Putamen (tissue), 1 donor: ENCODE results near the gene PTPRT.

ENCODE experiments used
- DNase-seq: peaks from one replicate; pipeline ENCODE4 v3.0.0-alpha.2; 2016; ENCODE audit warnings: low spot score

The PTPRT gene

GRCh38 chr20:42376131-42376530, 813.6 kb downstream of the PTPRT start:
- no peak for DNase-seq

- DNase-seq, result no peak
Observed at GRCh38 chr20:42373049-42373448, 816.7 kb downstream of the PTPRT start.

- DNase-seq, result no peak
Observed at GRCh38 chr20:42370075-42370474, 819.6 kb downstream of the PTPRT start.

- DNase-seq, result no peak
Observed at GRCh38 chr20:42368910-42369309, 820.8 kb downstream of the PTPRT start.

- no peak for DNase-seq
Observed at GRCh38 chr20:42366626-42367025, 823.1 kb downstream of the PTPRT start.

- no peak for DNase-seq
Observed at GRCh38 chr20:42364446-42364845, 825.3 kb downstream of the PTPRT start.

- no peak for DNase-seq
Observed at GRCh38 chr20:42361402-42361970, 828.2 kb downstream of the PTPRT start.

GRCh38 chr20:42360621-42361020, 829.1 kb downstream of the PTPRT start:
- DNase-seq, result no peak

- no peak for DNase-seq
Observed at GRCh38 chr20:42359617-42360016, 830.1 kb downstream of the PTPRT start.

- DNase-seq, result no peak
Observed at GRCh38 chr20:42352096-42352495, 837.6 kb downstream of the PTPRT start.

- DNase-seq, result no peak
Observed at GRCh38 chr20:42350521-42350920, 839.2 kb downstream of the PTPRT start.

GRCh38 chr20:42346189-42347170, 843.2 kb downstream of the PTPRT start:
- DNase-seq, result no peak

GRCh38 chr20:42341654-42342053, 848.1 kb downstream of the PTPRT start:
- no peak for DNase-seq

- no peak for DNase-seq
Observed at GRCh38 chr20:42340368-42340767, 849.3 kb downstream of the PTPRT start.

- no peak for DNase-seq
Observed at GRCh38 chr20:42338294-42339201, 851.2 kb downstream of the PTPRT start.

GRCh38 chr20:42336576-42336975, 853.1 kb downstream of the PTPRT start:
- DNase-seq, result no peak

- DNase-seq, result no peak
Observed at GRCh38 chr20:42319252-42320013, 870.3 kb downstream of the PTPRT start.

GRCh38 chr20:42313704-42314103, 876.0 kb downstream of the PTPRT start:
- DNase-seq, result no peak

- no peak for DNase-seq
Observed at GRCh38 chr20:42309050-42309449, 880.7 kb downstream of the PTPRT start.

GRCh38 chr20:42308171-42308570, 881.5 kb downstream of the PTPRT start:
- no peak for DNase-seq

GRCh38 chr20:42295592-42295991, 894.1 kb downstream of the PTPRT start:
- no peak for DNase-seq

- DNase-seq, result no peak
Observed at GRCh38 chr20:42294976-42295375, 894.7 kb downstream of the PTPRT start.
